ENCODE measurements around the gene DUSP22.

DNA sequence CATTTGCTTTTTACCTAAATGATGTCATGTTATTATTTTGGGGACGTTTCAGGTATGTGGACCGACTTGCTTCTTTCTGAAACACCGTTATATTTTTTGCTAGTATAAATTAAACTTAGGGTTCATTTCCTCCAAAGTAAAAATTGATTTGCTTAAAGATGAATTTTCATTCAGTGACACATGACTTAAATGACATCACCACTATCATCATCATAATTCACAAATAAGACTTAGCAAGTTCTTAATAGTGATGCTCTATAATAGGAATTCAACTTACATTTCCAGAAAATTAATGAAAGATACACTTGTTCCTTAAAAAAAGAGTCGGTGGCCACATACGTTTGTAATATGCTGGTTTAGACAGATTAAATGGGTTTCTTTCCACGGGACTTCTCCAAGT, 108.5 kb downstream of the DUSP22 start:
- TF ChIP-seq KLF16 (IDR thresholded peaks at IDR 0.05) (no peak), CTCF (IDR thresholded peaks at IDR 0.05 in 2 of 3, conservative IDR thresholded peaks at IDR 0.05 in 1 of 3; ENCODE audit: insufficient read depth in 2 of 3, low read depth in 1 of 3, low read length in 3 of 3) (no peak)
- TF ChIP-seq, protein P1, sequence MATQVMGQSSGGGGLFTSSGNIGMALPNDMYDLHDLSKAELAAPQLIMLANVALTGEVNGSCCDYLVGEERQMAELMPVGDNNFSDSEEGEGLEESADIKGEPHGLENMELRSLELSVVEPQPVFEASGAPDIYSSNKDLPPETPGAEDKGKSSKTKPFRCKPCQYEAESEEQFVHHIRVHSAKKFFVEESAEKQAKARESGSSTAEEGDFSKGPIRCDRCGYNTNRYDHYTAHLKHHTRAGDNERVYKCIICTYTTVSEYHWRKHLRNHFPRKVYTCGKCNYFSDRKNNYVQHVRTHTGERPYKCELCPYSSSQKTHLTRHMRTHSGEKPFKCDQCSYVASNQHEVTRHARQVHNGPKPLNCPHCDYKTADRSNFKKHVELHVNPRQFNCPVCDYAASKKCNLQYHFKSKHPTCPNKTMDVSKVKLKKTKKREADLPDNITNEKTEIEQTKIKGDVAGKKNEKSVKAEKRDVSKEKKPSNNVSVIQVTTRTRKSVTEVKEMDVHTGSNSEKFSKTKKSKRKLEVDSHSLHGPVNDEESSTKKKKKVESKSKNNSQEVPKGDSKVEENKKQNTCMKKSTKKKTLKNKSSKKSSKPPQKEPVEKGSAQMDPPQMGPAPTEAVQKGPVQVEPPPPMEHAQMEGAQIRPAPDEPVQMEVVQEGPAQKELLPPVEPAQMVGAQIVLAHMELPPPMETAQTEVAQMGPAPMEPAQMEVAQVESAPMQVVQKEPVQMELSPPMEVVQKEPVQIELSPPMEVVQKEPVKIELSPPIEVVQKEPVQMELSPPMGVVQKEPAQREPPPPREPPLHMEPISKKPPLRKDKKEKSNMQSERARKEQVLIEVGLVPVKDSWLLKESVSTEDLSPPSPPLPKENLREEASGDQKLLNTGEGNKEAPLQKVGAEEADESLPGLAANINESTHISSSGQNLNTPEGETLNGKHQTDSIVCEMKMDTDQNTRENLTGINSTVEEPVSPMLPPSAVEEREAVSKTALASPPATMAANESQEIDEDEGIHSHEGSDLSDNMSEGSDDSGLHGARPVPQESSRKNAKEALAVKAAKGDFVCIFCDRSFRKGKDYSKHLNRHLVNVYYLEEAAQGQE (IDR thresholded peaks at IDR 0.05; ENCODE audit: borderline replicate concordance), result no peak
- TF ChIP-seq, protein P1 (CRISPR knock-in tag; IDR thresholded peaks at IDR 0.05; ENCODE audit: low read depth), result no peak
